ENCODE measurements around the gene STK24. TPM values are rescaled to one million over a fixed set of nuclear protein-coding genes. Genes with fewer than 3 reads are reported as not detected.
A peak's percentile ranks its signal among the peaks of the same experiment; 100 is the strongest.

STK24 gene
- total RNA-seq, 3 donors from 2014 or later, result 61.3 to 149 (median 71.9) TPM

DNA sequence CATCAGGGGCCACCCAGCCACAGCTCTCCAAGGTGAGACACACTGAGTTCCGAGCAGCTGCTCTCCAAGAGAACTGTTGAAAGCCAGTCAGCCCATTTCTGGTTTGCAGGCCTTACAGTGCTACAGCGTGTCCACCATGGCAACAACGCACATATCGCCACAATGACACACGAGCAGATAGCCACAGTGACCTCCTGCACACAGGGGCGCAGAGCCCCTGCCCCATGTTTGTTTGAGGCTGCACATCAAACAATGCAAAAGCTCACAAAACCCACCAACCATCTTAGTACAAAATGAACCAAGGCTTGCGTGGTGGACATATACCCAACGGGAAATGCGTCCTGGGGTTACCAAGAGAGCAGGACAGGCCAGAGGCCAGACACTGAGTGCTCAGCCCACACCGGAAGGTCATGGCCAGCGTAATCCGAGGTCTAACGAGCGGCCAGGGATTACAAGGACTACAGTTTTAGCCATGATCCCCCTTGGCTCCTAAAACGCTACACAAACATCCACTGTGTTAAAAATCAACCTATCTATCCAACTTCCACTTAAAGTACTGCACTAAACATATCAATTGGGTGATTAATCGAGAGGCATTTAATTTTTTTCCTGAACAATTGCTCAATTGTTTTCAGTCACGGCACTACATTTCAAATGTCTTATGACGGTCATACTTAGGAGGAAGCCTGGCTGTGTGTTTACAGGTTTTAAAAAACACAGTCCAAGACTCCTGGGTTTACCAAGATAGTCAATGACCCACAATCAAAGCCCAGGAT, 56.0 kb downstream of the STK24 start:
- no peak for DNase-seq (ENCODE audit: low spot score in 2 of 2)
- intact Hi-C loops (cut with DNase I; ENCODE audit: low total_unique reads), result no loop called here
- peaks cover 4 to 6% of the 10 kb centered on the region in 2 donors for H3K4me1 ChIP-seq

DNA sequence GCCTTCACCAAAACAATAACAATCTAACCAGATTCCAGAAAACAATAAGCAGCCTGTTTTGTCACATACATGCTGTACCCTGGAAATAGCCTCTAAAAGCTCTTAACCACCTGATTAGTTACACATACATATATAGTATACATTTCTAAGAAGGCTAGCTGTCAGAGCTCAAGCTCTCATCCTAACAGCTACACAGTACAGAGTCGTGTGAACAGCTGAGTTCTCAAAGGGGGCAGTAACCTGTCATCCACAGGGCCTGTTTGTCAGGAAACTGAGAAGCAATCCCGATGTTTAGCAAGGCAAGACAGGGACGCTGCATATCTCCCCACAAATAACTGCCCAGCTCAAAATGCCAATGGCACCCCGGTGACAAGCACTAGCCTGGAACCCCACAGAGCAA, 56.9 kb downstream of the STK24 start:
- peaks cover 4 to 6% of the 10 kb centered on the region in 2 donors for H3K4me1 ChIP-seq

More for the DNA sequence above, 56.0 kb downstream of the STK24 start:
- Histone ChIP-seq H3K27me3 (no peaks in the 10 kb centered on the region), H3K9me3 (no peaks in the 10 kb centered on the region), H3K27ac (peak overlapping the region in 1 of 2 donors; percentile 26), H3K36me3 (no peaks in the 10 kb centered on the region), H3K4me3 (no peak overlapping the region)
- TF ChIP-seq POLR2AphosphoS5 (IDR thresholded peaks at IDR 0.05), result no peak
- TF ChIP-seq, protein P1, sequence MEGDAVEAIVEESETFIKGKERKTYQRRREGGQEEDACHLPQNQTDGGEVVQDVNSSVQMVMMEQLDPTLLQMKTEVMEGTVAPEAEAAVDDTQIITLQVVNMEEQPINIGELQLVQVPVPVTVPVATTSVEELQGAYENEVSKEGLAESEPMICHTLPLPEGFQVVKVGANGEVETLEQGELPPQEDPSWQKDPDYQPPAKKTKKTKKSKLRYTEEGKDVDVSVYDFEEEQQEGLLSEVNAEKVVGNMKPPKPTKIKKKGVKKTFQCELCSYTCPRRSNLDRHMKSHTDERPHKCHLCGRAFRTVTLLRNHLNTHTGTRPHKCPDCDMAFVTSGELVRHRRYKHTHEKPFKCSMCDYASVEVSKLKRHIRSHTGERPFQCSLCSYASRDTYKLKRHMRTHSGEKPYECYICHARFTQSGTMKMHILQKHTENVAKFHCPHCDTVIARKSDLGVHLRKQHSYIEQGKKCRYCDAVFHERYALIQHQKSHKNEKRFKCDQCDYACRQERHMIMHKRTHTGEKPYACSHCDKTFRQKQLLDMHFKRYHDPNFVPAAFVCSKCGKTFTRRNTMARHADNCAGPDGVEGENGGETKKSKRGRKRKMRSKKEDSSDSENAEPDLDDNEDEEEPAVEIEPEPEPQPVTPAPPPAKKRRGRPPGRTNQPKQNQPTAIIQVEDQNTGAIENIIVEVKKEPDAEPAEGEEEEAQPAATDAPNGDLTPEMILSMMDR (IDR thresholded peaks at IDR 0.05), result no peak
- no peak for TF ChIP-seq POLR2A (IDR thresholded peaks at IDR 0.05)

DNA sequence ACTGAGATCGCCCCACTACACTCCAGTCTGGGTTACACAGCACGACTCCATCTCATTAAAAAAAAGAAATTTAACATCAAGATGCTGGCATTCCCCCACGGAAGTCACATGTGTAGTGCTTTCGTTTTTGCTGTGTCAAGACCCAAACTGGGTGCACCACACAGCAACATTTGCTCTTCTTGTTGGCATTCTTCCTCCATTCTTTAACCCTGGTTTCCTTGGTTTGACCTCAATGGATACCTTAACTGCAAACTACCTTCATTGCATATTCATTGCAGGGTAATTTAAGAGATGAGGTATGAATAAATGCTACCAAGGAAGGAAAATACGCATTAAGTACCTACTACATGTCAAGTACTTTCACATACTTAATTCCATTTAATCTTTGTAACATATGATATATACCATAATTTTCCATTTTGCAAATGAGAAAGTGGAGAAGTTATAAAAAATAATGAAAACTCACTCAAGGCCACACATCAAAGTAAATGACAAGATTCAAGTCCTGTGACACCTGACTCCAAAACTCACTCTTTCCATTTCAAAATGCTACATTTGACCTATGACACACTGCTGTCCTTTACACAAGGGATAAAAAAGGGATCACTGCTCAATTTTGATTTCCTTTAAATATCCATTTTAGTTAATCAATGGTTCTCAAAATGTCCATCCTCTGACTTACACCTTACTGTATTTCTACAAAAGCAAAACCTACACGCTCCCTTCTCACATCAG, 59.2 kb downstream of the STK24 start:
- peak overlapping the region in 1 of 2 donors; percentile 84 for H3K27ac ChIP-seq
- no peaks in the 10 kb centered on the region for H3K9me3 ChIP-seq
- H3K4me3 ChIP-seq, result no peak overlapping the region
- H3K27me3 ChIP-seq, result no peaks in the 10 kb centered on the region
- peaks cover 1 to 4% of the 10 kb centered on the region in 2 donors for H3K4me1 ChIP-seq
- TF ChIP-seq, protein P1 (IDR thresholded peaks at IDR 0.05), result no peak
- TF ChIP-seq POLR2AphosphoS5 (IDR thresholded peaks at IDR 0.05) (no peak), POLR2A (IDR thresholded peaks at IDR 0.05) (no peak)
- no peak for DNase-seq (ENCODE audit: low spot score in 2 of 2)
- intact Hi-C loops (cut with DNase I; ENCODE audit: low total_unique reads), result no loop called here
- H3K36me3 ChIP-seq, result no peaks in the 10 kb centered on the region

More for the DNA sequence above, 56.9 kb downstream of the STK24 start:
- intact Hi-C loops (cut with DNase I; ENCODE audit: low total_unique reads), result no loop called here
- Histone ChIP-seq H3K27ac (no peak overlapping the region), H3K4me3 (no peak overlapping the region), H3K36me3 (no peaks in the 10 kb centered on the region), H3K27me3 (no peaks in the 10 kb centered on the region), H3K9me3 (no peaks in the 10 kb centered on the region)
- no peak for DNase-seq (ENCODE audit: low spot score in 2 of 2)
- TF ChIP-seq POLR2AphosphoS5 (IDR thresholded peaks at IDR 0.05) (no peak), POLR2A (IDR thresholded peaks at IDR 0.05) (no peak)
- TF ChIP-seq, protein P1 (IDR thresholded peaks at IDR 0.05), result no peak

DNA sequence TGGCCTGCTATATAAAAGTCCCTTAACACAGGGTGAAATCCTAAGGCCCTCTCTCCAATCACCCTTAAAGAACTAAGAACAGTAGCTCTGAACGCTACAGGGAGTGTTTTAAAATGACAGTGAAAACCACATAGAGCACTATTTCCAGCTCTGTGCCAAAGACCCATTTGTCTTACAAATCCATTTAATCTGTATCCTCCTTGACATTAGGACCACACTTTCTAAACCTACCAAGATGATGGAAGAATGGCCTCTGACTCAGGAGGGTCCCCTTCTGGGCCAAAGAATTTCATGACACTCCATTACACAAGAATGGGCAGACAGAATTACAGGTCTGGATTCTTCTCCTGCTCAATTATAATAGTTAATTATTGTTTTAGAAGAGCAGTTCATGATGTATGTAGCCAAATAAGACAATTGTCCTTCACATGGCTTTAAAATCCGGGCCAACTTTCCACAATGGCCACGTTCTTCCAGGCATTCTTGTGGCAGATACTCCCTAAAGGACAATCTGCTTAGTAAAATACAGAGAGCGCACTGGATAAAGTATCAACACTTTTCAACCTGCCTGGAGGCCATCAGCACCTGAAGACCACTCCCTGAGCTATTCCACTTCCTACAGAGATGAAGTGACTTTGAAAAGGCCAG, 61.0 kb downstream of the STK24 start:
- Histone ChIP-seq H3K4me1 (peaks cover 0 to 4% of the 10 kb centered on the region in 2 donors), H3K36me3 (no peaks in the 10 kb centered on the region), H3K9me3 (no peaks in the 10 kb centered on the region), H3K4me3 (no peak overlapping the region), H3K27ac (peak overlapping the region; percentile 65 to 84), H3K27me3 (no peaks in the 10 kb centered on the region)
- TF ChIP-seq POLR2A (IDR thresholded peaks at IDR 0.05) (no peak), POLR2AphosphoS5 (IDR thresholded peaks at IDR 0.05) (no peak)
- TF ChIP-seq, protein P1 (IDR thresholded peaks at IDR 0.05), result no peak
- intact Hi-C loops (cut with DNase I; ENCODE audit: low total_unique reads), result no loop called here
- DNase-seq (ENCODE audit: low spot score in 2 of 2), result peak in 1 of 2 donors; percentile 63

All from breast epithelium (tissue), 4 donors.